ENCODE data around the gene FABP7. TPM values are rescaled to one million over a fixed set of nuclear protein-coding genes. Genes with fewer than 3 reads are reported as not detected.

The FABP7 gene
- total RNA-seq, 1 experiment from 2014 or later, result not detected

DNA sequence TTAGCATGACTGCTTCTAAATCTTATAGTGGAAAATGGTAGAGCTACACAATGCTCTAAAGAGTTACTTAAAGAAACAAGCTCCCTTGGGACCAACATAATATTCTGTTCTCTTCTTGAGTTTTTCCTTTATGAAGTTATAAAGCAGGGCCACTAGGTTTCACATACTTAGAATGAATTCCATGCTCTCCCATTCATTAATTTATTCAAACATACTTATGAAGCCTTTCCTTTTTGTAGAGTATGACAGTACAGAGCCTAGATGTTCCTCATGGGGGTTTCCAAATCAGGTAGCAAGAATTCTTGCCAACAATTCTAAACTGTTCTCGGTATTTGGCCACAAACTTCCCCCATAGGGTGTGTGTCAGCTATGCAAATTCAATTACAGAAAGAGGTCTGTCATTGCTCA lies 20.6 kb upstream of the FABP7 start:
- no peak for DNase-seq (ENCODE audit: low read depth)

DNA sequence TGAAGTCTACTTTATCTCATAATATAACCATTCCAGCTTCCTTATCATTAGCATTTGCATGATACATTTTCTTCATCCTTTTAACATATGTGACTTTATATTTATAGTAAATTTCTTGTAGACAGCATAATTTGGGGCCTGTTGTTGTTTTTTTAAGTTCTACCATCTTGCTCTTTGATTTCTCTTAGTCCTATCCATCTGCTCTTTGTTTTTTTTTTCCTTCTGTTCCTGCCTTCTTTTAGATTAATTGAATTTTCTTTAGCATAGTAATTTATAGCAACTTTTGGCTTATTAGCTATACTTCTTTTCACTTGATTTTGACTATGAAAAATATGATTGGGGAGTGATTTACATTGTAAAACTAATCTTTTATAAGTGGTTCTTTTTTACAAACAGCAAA lies 19.2 kb upstream of the FABP7 start:
- DNase-seq (ENCODE audit: low read depth), result no peak

DNA sequence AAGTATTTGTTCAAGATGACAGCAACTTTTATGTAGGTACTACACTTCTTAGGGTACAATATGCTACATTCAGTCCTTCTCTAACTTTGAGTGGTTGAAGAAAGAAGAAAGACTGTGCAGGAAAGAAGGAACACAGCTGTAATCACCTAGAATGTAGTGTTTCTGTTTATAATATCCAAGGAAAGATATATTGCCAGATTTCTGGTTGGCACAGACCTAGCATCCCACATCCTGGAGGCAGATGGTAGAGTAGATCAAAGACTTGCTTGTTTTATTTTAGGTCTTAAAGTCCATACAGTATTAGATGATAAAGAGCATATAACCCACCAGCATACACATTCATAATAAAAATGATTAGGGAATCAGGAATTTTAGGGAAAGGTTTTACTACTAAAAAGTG lies 13.3 kb upstream of the FABP7 start:
- no peak for DNase-seq (ENCODE audit: low read depth)

DNA sequence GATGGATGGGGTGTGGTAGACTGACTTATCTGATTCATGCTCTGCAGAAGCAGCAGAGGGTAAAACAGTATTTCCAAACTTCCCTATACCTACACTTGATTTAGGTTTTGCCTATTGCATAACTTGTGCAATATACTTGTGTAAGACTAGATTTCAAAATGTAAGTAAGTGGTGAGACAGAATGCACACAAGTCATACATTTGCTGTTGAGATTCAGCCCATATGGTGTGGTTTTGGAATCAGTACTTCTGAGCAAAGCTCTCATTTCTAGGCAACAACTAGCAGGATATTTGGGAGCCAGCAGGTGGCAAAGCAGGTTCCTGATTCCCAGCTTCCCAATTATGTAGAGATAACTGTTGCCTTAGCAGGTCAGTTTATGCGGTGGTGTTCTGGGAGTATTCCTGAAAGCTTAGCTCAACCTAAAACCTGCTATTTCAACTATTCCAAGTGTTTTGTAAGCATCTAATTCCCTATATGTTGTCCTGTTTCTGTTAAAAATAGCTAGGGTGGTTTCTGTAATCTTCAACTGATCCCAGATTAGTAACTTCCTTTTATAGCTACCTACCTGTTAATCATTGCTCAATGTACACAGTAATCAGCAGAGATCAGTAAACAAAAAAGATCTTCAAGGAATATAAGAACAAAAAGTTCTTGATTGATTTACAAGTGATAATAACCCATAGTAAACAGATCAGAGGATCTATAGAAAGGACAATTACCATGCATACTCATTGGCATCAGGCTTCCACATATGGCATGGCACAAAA lies 8.5 kb upstream of the FABP7 start:
- no peak for DNase-seq (ENCODE audit: low read depth)

DNA sequence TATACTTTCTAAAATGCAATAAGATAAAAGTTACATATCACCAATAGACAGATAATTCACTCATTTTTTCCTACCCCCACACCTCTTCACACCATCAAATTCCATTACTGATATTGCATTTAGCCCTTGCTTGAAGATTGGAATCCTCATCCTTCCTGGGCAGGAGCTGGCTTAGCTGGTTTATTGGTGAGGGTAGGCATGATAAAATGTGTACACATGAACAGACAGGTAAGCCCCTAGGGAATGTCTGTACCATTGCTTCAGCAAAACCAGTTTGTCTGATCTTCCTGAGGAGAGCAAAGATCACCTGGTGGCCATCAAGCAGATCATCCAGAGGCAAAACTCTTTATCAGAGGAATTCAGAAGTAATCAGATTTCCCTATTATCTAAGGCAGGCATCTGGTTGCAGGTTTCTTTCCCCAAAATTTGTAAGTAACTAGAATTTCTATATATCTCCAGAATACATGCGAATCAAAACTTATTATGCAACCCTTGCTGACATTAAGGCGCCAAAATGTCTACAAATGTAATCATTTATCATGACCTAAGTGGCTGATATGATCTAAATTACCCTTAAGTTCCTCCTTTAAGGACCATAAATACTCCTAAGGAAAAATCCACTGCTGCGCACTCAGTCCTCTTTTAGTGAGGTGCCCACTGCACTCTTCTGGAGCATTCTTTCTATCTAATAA lies 6.6 kb upstream of the FABP7 start:
- DNase-seq (ENCODE audit: low read depth), result no peak

DNA sequence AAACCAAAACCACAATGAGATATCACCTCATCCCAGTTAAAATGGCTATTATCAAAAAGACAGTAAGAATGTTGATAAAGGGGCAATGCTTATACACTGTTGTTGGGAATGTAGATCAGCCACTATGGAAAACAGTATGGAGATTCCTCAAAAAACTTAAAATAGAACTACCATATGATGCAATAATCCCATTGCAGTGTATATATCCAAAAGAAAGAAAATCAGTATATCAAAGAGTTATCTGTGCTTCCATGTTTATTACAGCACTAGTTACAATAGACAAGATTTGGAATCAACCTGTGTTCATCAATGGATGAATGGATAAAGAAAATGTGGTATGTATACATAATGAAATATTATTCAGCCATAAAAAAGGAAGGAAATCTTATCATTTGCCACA lies 3.5 kb upstream of the FABP7 start:
- no peak for DNase-seq (ENCODE audit: low read depth)

DNA sequence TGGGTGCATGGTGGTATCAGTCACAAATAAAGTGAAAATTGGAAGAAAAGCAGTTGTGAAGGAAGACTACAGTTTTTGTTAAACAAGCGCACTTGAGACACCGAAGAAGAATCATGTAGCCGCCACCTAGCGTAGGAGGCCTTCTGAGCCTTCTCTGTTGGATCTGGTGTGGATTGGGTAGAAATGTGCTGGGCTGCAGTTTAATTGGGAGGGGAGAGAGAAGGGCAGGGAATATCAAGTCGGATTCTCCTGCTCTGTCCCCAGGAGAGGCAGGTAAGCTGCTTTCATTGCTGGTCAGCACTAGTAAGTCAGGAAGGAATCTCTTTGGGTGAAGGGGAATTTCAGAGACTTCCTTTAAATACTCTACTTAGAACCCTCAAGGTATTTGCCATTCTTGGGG lies 1.2 kb upstream of the FABP7 start:
- no peak for DNase-seq (ENCODE audit: low read depth)

DNA sequence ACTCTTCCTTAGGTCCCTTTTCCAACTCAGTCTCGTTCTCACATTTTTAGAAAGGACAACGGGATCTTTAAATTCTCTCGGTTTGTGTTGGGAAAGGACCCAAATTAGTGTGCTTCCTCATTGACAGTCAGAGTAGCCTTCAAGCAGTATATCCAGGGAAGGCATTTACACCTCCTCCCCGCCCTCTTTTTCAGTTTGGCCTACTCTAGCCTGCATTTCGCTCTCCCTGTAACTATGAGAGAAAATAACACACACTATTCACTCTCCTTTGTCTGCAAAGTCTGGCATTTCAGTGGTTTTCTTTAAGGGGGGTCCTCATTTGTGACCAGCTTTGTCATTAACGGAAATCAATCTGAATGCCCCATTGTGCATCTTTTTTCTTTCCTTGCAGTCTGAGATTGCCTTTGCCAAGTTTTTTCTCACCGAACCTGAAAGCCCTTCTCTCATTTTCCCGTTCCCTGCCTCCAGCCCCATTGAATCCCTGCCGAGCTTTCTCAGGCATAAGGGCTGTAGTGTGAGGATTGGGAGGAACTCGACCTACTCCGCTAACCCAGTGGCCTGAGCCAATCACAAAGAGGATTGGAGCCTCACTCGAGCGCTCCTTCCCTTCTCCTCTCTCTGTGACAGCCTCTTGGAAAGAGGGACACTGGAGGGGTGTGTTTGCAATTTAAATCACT lies 393 bp upstream of the FABP7 start:
- no peak for DNase-seq (ENCODE audit: low read depth)

DNA sequence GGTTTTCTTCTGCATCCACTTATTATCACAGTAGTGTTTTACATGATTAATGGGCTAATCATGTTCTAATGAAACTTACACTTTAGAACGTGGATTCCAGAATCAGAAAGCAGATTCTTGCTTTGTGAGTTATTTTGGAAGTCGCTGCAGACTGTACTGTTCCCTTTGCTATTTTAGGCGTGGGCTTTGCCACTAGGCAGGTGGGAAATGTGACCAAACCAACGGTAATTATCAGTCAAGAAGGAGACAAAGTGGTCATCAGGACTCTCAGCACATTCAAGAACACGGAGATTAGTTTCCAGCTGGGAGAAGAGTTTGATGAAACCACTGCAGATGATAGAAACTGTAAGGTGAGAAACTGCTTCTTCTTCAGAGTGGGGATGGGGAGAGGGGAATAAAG lies 598 bp downstream of the FABP7 start:
- no peak for DNase-seq (ENCODE audit: low read depth)

DNA sequence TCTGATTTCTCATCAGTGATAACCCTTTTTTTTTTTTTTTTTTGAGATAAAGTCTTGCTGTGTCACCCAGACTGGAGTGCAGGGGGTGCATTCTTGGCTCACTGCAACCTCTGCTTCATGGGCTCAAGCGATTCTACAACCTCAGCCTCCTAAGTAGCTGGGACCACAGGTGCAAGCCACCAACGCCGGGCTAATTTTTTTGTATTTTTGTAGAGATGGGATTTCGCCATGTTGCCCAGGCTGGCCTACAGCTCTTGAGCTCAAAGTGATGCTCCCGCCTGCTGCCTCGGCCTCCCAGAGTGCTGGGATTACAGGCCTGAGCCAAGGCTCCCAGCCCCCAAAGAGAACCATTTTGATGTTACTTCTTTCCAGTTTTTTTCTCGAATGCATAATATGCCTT lies 2.2 kb downstream of the FABP7 start:
- DNase-seq (ENCODE audit: low read depth), result no peak

DNA sequence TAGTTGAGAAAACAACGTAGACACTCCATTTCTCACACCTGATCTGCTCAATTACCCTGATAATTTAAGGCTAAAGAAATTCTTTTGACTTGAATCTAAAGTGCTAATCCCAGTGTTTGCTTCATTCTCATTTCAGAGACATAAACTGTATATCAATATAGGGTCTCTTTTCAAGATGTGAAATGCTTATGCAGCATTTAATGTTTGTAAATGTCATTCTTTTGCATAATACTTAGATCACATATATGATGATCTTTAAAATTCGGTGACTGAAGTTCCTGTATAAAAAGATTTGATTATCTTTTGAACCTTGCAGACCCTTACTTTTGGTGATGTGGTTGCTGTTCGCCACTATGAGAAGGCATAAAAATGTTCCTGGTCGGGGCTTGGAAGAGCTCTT lies 3.9 kb downstream of the FABP7 start:
- DNase-seq (ENCODE audit: low read depth), result no peak

DNA sequence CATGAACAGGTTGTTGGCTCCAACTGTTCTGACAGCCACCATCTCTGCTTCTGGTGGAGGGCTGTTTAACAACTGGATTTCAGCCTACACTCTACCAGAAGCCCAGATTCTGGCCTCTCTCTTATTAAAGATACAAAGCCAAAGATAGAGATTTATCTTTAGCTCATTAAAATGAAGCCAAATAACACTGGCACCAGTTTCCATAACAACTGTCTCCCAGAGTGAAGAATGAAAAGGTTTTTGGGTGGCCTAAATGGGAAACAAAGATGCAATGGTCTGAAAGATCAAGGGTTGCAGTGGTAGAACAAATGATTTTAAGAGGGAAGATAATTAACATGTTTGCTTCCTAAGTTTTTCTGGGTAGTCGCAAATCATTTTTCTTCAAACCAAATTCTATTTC lies 6.4 kb downstream of the FABP7 start:
- DNase-seq (ENCODE audit: low read depth), result no peak

DNA sequence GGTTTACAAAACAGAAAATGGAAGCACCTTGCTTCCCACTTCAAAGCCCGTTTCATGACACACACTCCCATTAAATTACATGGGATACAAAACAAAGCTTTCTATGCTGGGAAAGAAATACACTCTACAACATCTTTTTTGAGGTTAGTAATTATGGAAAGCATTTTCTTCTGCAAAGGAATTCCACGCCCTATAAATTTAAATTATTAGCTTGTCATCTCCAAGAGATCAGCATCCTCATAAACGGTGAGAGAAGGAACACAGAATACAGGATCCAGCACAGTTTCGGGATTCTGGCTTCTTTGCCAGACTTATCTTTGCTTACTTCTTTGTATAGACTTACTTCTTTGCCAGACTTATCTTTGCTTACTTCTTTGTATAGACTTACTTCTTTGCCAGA lies 8.2 kb downstream of the FABP7 start:
- no peak for DNase-seq (ENCODE audit: low read depth)

DNA sequence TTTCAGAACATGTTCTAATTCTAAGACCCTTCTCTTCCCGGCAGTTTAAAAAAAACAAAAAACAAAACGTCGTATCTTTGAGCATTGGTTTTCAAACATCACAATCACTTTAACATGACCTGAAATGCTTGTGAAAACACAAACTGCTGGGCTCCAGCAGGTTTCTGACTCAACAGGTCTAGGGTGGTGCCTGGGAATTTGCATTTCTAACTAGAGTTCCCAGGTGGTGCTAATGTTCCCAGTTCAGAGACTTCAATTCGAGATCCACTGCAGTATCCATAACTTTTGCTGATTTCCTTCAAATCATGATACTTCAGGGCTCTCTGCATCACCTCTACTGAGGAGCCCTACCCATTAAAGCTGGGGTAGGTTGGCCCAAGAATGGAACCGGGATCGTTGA lies 8.7 kb downstream of the FABP7 start:
- DNase-seq (ENCODE audit: low read depth), result no peak

DNA sequence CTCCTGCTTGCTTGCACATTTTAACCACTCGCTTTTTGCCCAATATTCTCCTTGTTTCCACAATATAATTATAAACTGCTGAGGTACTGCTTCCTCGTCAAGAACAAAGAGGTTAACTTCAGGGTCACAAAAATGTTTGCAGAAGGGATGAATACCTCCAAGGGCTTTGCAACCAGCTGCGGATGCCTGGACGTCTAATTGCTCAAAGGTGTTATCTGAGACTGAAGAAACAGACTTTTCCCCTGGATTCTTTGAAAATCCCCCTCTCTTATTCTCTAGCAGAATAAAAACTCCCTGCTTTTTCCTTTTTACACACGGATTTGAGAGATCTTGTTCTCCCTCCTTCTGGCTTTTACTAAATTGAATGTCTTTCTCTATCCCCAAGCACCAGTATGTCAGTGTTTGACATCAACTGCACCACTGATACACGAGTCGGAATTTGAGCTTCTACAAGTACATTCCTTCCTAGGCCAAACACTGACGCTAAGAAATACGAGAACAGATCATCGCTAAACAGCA lies 9.2 kb downstream of the FABP7 start:
- DNase-seq (ENCODE audit: low read depth), result no peak

DNA sequence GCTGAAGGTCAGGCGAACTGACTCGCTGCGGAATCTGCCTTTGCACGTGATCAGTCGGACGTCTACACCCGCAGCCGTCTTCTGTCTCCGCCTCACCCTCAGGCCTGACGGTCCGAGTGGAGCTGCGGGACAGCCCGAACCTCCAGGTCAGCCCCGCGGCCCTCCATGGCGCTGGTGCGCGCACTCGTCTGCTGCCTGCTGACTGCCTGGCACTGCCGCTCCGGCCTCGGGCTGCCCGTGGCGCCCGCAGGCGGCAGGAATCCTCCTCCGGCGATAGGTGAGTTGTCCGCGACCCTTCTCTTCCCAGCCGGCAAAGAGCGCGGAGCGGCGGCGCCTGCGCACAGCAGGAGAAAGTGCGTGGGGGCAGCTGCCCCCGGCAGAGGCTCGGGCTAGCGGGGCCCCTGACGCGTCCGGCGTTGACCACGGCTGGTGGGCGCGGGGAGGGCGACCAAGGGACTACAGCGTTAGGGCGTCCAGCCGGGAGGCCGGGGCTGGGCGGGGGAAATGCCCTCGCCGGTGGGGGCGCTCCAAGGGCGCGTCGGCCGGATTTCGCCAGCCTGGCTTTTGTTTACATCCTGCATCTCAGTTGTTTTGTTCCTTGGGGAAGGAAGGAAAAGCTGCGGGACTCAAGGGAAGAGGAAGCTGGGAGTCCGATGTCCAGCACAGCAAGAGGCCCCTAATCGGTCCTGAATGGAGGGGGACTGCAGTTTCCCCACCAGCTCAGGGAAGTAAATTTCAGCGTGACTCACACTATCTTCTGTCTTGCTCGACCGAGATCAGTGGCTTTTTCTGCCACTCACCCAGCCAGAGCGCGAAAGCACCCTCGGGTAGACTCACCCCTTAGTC lies 9.9 kb downstream of the FABP7 start, which contains the start of gene SMPDL3A:
Gene SMPDL3A (plus strand): TSS at position 77 of the 846 bp plus-strand sequence. CDS start 89 bp downstream, at position 166.
- peak; percentile 89 for DNase-seq (ENCODE audit: low read depth)

DNA sequence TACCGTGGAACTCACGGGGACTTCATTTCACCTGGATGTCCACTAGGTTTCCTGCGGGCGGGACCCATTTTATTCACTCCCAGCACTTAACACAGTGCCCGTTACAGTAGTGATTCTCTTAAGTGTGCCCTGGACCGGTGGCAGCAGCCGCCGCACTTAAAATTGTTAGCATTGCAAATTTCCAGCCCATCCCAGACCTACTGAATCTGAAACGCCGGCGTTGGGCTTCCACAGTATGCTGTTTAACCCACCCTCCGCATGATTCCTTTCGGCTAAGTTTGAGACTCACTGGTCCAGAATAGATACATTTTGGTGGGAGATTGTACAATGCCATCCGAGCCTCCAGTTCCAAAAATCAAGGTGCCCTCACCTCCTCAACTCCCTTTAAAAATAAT lies 10.5 kb downstream of the FABP7 start:
- DNase-seq (ENCODE audit: low read depth), result no peak

DNA sequence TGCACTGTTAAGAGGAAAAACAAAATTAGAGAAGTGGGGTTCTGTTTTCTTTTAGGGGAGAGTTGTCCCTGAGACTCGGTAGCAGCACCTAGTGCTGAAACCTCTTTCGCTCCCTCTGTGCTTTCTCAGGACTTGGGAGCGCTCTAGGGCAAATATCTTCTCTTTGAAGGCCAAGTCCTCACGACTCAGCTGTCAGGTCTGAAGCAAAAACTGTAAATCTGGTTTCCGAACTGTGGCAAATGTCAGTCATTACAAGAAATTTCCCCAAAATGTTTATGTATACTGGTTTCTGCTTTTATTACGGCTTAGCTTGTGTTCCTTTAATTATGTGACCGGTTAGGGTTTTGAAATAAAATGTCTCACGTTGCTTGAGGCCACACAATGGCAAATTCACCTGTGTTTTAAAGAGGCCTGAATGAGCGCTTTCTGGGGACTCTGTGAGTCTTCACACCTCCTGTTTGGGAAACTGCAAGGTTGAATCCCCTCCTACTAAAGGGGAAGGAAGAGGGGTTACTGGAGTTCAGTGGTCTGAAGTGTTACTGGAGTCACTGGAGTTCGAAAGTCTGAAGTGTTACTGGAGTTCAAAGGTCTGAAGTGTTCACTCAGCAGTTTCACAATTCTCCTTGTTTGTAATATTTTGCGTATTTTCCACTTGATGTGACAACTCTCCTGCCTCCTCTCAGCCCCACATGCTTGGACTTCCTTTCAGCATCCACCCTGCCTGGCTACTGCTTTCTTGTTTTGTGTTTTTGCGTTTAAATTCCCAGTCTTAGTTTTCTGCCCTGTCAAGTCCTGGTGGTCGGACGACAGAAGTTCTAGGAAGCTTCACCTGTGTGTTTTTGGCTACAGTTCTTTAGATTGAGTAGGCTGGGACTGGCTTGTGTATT lies 11.2 kb downstream of the FABP7 start:
- no peak for DNase-seq (ENCODE audit: low read depth)

DNA sequence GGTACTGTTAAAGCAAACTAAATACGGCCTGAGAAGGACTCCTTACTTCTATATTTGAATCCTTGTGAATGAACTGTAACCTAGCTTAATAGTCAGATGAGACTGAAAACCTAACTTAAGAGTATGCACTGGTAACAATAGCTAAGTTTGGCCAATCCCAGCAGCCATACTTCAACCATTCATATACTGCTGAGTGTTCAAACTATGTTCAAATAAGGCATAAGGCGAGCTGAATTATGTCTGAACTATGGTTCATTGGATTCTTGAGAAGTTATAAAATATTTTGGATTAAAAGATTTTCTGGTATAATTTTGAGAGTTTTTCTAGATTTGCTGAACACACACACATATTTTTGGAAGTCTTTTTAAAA lies 11.8 kb downstream of the FABP7 start:
- no peak for DNase-seq (ENCODE audit: low read depth)

DNA sequence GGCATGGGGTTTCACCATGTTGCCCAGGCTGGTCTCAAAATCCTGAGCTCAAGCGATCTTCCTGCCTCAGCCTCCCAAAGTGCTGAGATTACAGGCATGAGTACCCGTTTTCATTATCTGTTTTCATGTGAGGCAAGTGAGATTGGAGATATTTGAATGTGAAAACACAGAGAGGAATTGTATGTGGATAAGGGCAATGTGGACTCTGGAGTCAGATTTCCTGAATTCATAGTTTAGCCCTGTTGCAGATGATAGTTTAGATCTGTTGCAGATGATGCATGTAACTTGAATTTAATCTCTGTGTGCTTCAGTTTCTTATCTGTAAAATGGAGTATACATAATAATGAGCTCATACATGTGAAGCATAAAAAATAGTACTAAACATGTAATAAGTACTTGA lies 13.2 kb downstream of the FABP7 start:
- DNase-seq (ENCODE audit: low read depth), result no peak

DNA sequence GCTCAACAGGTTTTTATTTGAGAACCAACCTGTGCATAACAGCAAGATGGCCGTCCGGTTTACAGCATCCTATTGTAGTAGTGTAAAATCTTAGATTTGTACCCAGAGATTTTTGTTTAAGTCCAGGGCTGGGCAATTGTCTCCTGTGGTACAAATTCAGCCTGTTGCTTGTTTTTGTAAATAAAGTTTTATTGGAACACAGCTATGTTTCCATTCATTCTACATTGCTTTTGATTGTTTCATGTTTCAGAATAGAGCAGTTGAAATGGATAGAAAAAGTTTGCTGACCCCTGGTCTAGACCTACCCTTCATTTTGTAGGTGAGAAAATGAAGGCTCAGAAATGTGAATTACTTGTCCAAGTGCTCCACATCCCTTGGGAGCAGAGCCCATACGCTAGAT lies 18.0 kb downstream of the FABP7 start:
- DNase-seq (ENCODE audit: low read depth), result no peak
